Activated naive CD4-positive, alpha-beta T cell treated with anti-CD3 and anti-CD28 coated beads, Interleukin-2, amount 50 U/mL, for 16 hours (primary cell): ENCODE data around the gene SARNP.

Source experiments
- DNase-seq: peaks from one replicate; pipeline ENCODE4 v3.0.0-alpha.2; 2020

SARNP gene

GRCh38 chr12:55739025-55739378 lies 78.5 kb downstream of the SARNP start:
- DNase-seq = no peak

DNA sequence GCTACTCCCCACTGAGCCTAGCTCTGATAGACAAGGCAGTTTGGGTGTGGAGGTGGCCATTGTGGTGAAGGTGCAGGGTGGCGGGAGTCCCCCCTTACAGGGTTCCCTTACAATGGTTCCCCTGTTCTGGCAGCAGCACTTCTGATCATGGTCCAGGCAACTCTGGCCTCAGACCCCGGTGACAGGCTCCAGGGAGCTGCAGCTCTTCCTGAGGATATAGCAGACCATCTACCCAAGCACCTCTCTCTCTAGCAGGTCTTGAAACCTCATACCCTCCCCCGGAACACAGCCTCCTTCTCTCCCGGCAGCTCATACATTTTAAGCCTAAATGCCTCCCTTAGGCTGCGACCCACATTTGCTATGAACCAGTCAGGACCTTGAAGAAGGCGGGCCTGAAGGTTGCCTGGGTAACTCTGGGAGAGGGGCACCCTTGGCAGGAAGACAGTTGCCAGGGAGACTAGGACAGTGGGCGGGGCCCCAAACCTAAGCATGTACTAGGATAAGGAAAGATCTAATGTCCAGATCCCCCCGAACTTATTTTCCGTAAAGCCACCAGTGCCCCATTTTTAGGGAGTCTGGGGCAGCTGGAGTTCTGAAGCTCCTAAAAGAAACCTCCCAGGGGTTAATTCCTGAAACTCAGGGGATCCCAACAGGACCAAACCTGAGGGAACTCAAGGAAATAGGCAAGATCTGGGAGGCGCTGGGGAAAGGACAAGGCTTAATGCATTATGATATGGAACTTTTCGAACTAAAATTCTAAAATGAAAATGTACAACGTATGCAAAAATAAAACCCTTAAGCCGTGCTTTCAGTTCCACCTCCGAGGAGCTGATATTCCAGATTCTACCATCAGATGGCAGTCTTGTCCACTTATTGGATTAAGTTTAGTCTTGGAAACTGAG lies 79.2 kb downstream of the SARNP start:
- peak; percentile 77 for DNase-seq

GRCh38 chr12:55737581-55738122 lies 79.9 kb downstream of the SARNP start:
- no peak for DNase-seq

- peak; percentile 63 for DNase-seq
Measured at GRCh38 chr12:55736780-55737580, 80.5 kb downstream of the SARNP start.

DNA sequence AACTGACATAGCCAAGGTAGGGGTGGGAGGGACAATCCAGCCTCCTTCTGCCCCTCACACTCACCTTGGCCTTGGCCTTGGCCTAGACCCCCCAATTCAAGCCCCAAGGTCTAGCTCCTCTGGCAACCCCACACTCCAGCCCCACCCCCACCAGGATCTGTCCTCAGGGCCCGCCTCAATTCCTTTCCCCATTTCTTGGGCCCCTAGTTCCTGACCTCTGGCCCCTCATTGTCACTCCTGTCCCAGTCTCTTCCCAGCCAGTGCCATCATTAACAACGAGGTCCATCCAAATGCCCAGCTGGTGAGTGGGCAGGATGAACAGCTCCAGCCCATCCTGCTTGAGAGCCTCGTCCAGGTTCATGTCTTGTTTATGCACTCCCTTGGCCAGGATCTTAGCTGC lies 81.4 kb downstream of the SARNP start:
- DNase-seq = no peak

GRCh38 chr12:55734595-55734994 lies 82.9 kb downstream of the SARNP start:
- DNase-seq = no peak

GRCh38 chr12:55733858-55734257 lies 83.7 kb downstream of the SARNP start:
- no peak for DNase-seq

- DNase-seq = no peak
Measured at GRCh38 chr12:55733021-55733555, 84.4 kb downstream of the SARNP start.

DNA sequence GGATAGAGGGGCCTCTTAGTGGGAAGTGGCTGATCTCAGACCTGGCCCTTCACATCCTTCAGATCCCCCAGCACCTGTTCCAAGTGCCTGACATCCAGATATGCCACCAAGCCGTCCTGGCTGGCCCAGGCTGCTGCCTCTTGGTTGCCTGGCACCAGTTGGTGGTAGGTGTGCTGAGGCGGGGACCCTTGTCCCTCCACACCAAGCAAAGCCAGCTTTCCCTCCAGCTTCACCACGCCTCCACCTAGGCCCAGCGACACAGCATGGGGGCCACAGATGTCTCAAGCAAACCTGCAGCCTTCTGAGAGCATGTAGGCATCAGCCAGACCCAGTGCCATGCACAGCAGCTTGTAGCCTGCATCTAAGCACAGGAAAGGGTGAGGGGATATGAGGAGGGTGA lies 85.2 kb downstream of the SARNP start:
- DNase-seq = no peak

- no peak for DNase-seq
Measured at GRCh38 chr12:55729819-55730818, 87.4 kb downstream of the SARNP start.

DNA sequence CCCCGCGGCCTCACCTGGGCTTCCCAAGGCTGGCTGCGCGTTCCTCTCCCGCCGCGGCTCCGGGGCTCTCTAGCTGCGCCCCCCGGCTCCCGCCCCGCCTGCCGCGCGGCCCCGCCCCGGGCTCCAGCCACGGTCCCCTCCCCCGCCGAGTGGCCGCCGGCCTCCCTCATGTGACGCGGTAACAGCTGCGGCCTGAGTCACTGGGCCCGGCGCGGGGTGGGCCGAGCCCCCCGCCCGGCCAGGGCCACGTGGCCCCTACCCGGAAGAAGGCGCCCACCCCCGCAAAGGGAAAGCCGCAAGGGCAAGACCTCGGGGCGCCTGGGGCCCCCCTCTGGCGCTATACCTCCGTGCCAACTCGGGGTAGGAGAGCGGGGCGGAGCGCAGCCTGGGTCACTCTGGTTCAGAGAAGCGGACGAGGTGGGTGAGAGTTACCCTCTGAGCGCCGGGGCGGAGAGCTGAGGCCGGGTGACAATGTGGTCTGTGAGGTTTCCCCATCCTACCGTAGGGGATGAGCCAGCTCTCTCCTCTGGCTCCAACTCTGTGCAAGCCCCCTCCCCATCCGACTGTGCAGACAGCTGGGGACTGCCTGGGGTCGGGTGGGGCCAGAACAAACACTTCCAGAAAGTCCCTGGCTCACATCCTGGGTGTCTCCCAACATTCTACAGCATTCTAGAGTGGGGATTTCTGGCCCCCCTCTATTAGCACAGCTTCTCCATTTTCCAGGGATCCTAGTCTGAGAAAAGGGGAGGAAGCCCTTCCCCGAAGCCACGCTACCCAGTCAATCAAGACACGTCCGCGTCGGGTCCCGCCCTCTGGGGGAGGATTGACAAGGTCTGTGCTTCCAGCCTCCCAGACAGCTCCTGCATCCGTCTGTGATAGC lies 88.3 kb downstream of the SARNP start, which contains the start of gene CD63:
CD63 (minus strand) TSS at position 71 of the 880 bp plus-strand sequence. CDS start 668 bp downstream, outside the sequence.
- DNase-seq = peak; percentile 75

GRCh38 chr12:55728186-55728938 lies 89.2 kb downstream of the SARNP start:
- no peak for DNase-seq

- DNase-seq = no peak
Measured at GRCh38 chr12:55727643-55728185, 89.8 kb downstream of the SARNP start.

DNA sequence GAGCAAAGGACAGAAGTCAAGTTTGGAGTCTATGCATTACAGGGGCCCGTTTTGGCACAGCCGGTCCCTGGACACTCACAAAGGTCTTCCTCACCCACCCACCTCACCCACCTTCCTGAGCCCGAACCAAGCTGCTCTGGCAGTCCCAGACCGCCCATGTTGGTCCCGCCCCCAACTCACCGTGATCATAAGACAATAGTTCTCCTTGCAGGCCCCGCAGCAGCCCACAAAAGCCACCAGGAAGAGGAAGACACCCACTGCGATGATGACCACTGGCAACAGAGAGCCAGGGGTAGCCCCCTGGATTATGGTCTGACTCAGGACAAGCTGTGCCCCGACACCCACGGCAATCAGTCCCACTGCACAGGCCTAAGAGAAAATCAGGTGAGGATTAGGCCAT lies 90.6 kb downstream of the SARNP start:
- no peak for DNase-seq

DNA sequence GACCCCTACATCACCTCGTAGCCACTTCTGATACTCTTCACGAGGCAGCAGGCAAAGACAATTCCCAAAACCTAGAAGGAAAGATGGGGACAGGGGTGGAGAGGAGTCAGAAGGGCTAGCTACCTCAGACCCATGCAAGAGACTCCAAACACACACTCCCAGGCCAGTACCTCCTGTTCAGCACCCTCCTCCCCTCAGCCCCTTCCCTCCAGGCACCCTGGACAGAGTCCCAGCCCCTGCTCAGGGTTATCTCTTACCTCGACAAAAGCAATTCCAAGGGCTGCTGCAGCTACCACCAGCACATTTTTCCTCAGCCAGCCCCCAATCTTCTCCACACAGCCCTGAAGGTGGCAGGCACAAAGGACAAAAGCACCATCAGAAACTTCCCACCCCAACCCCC lies 92.0 kb downstream of the SARNP start:
- DNase-seq = no peak

DNA sequence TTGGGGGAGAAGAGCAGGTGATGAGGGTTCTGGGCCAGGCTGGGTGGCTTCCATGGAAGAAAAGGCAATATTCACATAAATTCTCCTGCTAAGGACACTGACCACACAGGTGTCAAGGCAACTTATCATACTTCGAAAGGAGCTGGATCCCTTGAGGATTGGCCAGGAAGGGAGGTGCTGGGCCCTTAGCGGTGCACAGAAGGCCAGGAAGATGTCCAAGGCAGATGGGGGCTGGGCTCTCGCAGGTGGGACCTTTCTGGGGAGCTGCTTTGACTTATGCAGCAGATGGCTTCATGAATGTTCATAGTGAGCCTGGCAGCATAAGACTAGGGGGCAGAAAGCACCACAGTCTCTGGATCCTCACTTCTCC lies 92.6 kb downstream of the SARNP start:
- DNase-seq = no peak

- peak; percentile 68 for DNase-seq
Measured at GRCh38 chr12:55724226-55724939, 93.1 kb downstream of the SARNP start.

GRCh38 chr12:55723516-55724225 lies 93.9 kb downstream of the SARNP start:
- no peak for DNase-seq

DNA sequence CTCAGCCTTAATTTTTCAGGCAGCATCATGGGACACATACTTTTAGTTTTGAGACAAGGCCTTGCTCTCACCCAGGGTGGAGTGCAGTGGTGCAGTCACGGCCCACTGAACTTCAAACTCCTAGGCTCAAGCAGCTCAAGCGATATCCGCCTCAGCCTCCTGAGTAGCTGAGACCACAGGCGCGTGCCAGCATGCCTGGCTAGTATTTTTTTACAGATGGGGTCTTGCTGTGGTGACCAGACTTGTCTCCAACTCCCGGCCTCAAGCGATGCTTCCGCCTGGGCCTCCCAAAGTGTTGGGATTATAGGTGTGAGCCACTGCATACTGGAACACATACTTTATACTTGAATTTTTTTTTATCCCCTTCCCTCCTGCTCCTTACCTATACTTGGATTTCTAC lies 94.6 kb downstream of the SARNP start:
- no peak for DNase-seq
